ENCODE measurements around the gene TRAPPC11.

The TRAPPC11 gene

DNA sequence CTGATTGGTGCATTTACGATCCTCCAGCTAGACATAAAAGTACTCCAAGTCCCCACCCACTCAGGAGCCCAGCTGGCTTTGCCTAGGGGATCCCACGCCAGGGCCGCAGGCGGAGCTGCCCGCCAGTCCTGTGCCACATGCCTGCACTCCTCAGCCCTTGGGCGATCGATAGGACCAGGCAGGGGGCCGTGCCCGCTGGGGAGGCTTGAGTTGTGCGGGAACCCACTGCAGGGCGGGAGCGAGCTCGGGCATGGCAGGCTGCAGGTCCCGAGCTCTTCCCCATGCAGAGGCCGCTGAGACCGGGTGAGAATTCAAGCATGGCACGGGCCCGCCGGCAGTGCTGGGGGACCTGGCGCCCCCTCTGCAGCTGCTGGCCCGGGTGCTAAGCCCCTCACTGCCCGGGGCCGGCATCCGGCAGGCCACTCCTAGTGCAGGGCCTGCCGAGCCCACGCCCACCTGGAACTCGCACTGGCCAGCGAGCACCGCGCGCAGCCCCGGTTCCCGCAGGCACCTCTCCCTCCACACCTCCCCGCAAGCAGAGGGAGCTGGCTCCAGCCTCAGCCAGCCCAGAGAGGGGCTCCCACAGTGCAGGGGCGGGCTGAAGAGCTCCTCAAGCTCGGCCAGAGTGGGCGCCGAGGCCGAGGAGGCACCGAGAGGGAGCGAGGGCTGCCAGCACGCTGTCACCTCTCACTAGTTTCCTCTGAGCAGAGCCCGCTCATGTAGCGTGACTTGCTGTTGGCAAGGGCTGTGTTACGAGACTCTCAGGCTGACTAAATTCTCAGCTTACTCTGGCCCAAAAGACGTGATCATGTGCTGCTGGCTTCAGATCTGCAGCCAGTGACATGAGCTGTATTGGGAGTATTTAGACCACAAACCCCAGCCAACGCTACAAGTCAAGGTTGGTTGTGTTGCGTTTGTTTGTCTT, 87.5 kb downstream of the TRAPPC11 start:
- TF ChIP-seq, protein P1, sequence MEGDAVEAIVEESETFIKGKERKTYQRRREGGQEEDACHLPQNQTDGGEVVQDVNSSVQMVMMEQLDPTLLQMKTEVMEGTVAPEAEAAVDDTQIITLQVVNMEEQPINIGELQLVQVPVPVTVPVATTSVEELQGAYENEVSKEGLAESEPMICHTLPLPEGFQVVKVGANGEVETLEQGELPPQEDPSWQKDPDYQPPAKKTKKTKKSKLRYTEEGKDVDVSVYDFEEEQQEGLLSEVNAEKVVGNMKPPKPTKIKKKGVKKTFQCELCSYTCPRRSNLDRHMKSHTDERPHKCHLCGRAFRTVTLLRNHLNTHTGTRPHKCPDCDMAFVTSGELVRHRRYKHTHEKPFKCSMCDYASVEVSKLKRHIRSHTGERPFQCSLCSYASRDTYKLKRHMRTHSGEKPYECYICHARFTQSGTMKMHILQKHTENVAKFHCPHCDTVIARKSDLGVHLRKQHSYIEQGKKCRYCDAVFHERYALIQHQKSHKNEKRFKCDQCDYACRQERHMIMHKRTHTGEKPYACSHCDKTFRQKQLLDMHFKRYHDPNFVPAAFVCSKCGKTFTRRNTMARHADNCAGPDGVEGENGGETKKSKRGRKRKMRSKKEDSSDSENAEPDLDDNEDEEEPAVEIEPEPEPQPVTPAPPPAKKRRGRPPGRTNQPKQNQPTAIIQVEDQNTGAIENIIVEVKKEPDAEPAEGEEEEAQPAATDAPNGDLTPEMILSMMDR (IDR thresholded peaks at IDR 0.05; ENCODE audit: control extremely low read depth, extremely low read depth, low read depth, missing control alignments): no peak
- DNase-seq (ENCODE audit: extremely low spot score): no peak
- POLR2A ChIA-PET: no interaction called here
- CTCF ChIA-PET: interaction anchor here (1.1 to 1.6 kb wide), 2 partner anchors 17 to 19 kb away, joined by 3 to 6 read pairs; no protein-coding TSS in a partner anchor

GRCh38 chr4:183747380-183747779, 88.3 kb downstream of the TRAPPC11 start:
- POLR2A ChIA-PET: no interaction called here
- TF ChIP-seq, protein P1 (IDR thresholded peaks at IDR 0.05; ENCODE audit: control extremely low read depth, extremely low read depth, low read depth, missing control alignments): no peak
- CTCF ChIA-PET: no interaction called here
- no peak for DNase-seq (ENCODE audit: extremely low spot score)

DNA sequence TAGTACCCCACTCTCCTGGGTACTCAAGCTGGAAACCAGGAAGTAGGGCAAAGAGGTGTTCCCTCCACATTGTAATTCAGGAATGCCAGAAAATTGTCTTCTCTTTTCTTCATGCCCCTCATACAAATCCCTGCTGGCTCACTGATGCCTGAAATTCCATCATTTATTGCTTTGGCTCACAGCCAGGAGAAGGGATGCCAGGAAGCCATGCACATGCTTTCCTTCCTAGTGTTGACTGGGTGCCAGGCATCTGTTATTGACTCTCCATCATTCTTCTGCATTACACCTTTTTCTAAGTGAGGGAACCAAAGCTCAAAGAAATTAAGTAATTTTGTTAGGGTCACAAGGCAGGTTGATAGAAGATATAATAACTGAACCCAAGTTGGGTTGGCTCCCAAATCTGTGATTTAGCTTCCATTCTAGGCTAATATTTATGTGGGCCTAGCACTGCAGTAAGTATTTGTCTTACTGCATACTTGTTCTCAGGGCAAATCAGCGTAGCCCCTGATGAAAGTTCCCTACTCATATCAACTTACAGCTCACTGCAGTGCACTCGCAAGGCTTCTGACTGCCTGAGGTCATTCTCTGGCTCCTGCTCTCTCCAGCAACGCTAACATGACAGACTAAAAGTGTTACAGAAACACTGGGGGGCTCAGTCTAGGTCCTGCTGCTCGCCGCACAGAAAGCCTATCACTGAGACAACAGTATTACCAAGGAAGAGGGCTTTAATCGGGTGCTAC, 89.0 kb downstream of the TRAPPC11 start:
- TF ChIP-seq, protein P1 (IDR thresholded peaks at IDR 0.05; ENCODE audit: control extremely low read depth, extremely low read depth, low read depth, missing control alignments): no peak
- POLR2A ChIA-PET: no interaction called here

DNA sequence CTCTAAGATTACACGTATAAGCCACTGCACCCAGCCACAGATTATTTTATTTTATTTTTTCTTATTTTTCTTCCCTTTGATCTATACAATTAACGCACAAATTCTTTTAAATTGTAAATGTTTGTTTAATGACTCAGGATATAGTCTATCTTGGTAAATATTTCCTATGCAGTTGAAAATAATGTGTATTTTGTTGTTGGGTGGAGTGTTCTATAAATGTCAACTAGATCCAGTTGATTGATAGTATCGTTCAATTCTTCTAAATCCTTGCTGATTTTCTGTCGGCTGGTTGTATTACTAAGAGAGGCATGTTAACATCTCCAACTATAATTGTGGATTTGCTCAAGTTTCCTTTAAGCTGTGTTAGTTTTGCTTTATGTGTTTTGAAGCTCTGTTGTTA, 92.0 kb downstream of the TRAPPC11 start:
- ChIA-PET CTCF (interaction anchor here (0.9 to 2.3 kb wide), 3 partner anchors 9 to 36 kb away, joined by 3 to 6 read pairs (median 4); no protein-coding TSS in a partner anchor), POLR2A (no interaction called here)
- TF ChIP-seq, protein P1 (IDR thresholded peaks at IDR 0.05; ENCODE audit: control extremely low read depth, extremely low read depth, low read depth, missing control alignments): no peak
- DNase-seq (ENCODE audit: extremely low spot score): no peak

More for the DNA sequence above, 89.0 kb downstream of the TRAPPC11 start:
- no peak for DNase-seq (ENCODE audit: extremely low spot score)
- CTCF ChIA-PET: no interaction called here

DNA sequence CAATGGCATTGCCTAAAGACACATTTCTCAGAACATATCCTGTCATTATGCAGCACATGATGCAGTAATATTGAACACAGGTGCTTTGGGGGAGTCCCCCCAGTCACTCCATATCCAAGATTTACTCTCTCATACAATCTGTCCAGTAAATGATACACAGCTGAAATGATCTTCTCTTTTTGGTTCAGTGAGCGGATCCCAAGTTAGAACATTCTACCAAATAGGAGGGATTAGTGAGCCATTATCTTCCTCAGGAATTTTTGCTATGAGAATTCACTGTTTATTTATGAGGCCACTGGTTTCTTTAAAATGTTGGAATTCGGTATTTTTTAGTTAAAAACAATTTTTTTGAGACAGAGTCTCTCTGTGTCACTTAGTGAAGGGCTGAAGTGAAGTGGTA, 96.5 kb downstream of the TRAPPC11 start:
- CTCF ChIA-PET: no interaction called here
- DNase-seq (ENCODE audit: extremely low spot score): no peak
- POLR2A ChIA-PET: no interaction called here
- TF ChIP-seq, protein P1 (IDR thresholded peaks at IDR 0.05; ENCODE audit: control extremely low read depth, extremely low read depth, low read depth, missing control alignments): no peak

GRCh38 chr4:183757060-183757459, 98.0 kb downstream of the TRAPPC11 start:
- DNase-seq (ENCODE audit: extremely low spot score): no peak
- ChIA-PET CTCF (no interaction called here), POLR2A (no interaction called here)
- TF ChIP-seq, protein P1 (IDR thresholded peaks at IDR 0.05; ENCODE audit: control extremely low read depth, extremely low read depth, low read depth, missing control alignments): no peak
